ENCODE results near the gene PLPP2. TPM values are rescaled to one million over a fixed set of nuclear protein-coding genes. Genes with fewer than 3 reads are reported as not detected.

The PLPP2 gene
- total RNA-seq, 1 donor from 2014 or later = 5.7 TPM

GRCh38 chr19:281992-282391, 9.2 kb downstream of the PLPP2 start:
- peaks cover 11% of the 10 kb centered on the region for H3K27me3 ChIP-seq
- intact Hi-C loops (cut with DNase I) = no loop called here
- no peaks in the 10 kb centered on the region for H3K36me3 ChIP-seq
- TF ChIP-seq CTCF (IDR thresholded peaks at IDR 0.05) = no peak
- no peaks in the 10 kb centered on the region for H3K4me1 ChIP-seq
- no peak overlapping the region for H3K27ac ChIP-seq
- DNase-seq = peak; percentile 56
- no peaks in the 10 kb centered on the region for H3K9me3 ChIP-seq
- ATAC-seq = peak; percentile 28
- H3K4me3 ChIP-seq = no peak overlapping the region

DNA sequence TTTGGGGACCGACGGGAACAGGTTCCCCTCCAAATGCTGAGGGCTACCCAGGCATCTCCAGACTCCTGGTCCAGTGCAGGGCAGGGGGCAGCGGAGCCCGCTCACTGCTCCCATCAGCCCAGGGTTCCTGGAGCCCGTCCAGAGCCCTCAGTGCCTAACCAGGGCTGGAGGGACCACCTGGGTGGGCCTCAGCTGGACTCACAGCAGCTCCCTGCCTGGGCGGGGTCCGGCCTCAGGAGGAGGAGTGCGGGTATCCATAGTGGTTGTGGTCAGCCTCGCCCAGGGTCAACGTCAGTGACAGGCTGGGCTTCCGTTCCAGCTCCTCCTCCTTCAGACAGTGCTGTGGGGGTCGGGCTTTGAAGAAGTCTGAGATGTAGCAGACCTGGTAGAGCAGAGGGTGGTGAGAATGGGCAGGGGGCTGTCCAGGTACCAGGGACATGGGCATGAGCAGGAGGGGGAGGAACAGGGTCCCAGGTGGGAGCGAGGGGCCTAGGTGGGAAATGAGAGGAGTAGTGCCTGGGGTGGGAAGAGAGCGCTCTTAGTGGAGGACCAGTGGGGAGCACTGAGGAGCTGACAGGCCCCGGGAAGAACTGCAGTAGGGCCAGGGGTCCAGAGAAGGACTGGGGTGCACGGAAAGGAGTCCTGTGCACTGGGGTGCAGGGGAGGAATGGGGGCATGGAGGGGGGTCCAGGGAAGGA, 9.9 kb downstream of the PLPP2 start:
- H3K4me1 ChIP-seq = no peaks in the 10 kb centered on the region
- H3K4me3 ChIP-seq = no peak overlapping the region
- no peaks in the 10 kb centered on the region for H3K36me3 ChIP-seq
- ATAC-seq (peak; percentile 25), DNase-seq (peak; percentile 59)
- peaks cover 13% of the 10 kb centered on the region for H3K27me3 ChIP-seq
- TF ChIP-seq CTCF (IDR thresholded peaks at IDR 0.05) = no peak
- no peak overlapping the region for H3K27ac ChIP-seq
- no peaks in the 10 kb centered on the region for H3K9me3 ChIP-seq
- intact Hi-C loops (cut with DNase I) = no loop called here

DNA sequence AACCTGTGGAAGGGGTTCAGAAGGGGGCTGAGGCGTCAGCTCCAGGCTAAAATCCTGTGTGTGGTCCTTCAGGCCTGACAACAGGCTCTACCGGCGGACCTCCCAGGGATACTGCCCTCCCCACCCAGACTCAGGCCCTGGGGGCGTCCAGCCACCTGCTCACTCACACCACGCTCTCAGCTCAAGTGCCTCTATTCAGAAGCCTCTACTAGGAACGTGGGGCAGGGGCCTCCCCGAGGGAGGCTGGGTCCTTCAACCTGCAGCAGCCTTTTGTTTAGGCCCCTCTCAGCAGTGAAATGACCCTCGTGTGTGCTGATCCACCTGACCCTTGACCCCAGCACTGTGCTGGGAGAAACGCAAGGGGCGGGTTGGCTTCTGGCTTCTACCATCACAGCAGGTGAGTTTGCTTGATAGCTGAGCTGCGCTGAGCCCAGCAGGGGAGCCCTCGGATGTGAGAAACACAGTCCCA, 10.6 kb downstream of the PLPP2 start:
- intact Hi-C loops (cut with DNase I) = no loop called here
- Histone ChIP-seq H3K4me3 (no peak overlapping the region), H3K27me3 (peaks cover 13% of the 10 kb centered on the region), H3K36me3 (no peaks in the 10 kb centered on the region), H3K9me3 (no peaks in the 10 kb centered on the region), H3K27ac (no peak overlapping the region), H3K4me1 (no peaks in the 10 kb centered on the region)
- peak; percentile 51 for DNase-seq
- no peak for ATAC-seq
- TF ChIP-seq CTCF (IDR thresholded peaks at IDR 0.05) = no peak

DNA sequence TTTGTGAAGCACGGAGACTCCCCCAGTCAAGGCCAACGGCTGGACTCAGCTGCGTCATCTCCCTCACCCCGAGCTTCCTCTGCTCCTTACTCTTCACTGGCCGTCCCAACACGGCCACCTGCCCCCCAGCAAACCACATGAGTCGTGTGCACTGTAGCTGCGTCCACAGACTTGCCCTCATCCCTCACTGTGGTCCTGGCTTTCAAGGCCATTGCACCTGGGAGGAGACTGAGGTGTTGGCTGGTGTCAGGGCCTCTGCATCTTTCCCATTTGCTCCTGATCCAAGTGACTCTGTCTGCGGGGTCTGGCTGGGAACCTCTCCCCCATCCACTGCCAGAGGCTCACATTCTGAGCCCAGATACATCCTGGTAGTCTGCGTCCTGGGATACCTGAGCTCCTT, 11.5 kb downstream of the PLPP2 start:
- TF ChIP-seq CTCF (IDR thresholded peaks at IDR 0.05) = no peak

GRCh38 chr19:279231-279630, 12.0 kb downstream of the PLPP2 start:
- Histone ChIP-seq H3K4me3 (no peak overlapping the region), H3K9me3 (no peaks in the 10 kb centered on the region), H3K4me1 (no peaks in the 10 kb centered on the region), H3K27me3 (peaks cover 13% of the 10 kb centered on the region), H3K36me3 (no peaks in the 10 kb centered on the region), H3K27ac (no peak overlapping the region)
- intact Hi-C loops (cut with DNase I) = no loop called here
- DNase-seq = peak; percentile 31
- TF ChIP-seq CTCF (IDR thresholded peaks at IDR 0.05) = no peak
- ATAC-seq = no peak

More for the DNA sequence above, 11.5 kb downstream of the PLPP2 start:
- Histone ChIP-seq H3K9me3 (no peaks in the 10 kb centered on the region), H3K27ac (no peak overlapping the region), H3K4me1 (no peaks in the 10 kb centered on the region), H3K27me3 (peaks cover 13% of the 10 kb centered on the region), H3K36me3 (no peaks in the 10 kb centered on the region), H3K4me3 (no peak overlapping the region)
- intact Hi-C loops (cut with DNase I) = no loop called here
- no peak for DNase-seq
- ATAC-seq = no peak

Measured in upper lobe of right lung (tissue), 1 donor.